Chondrocyte (in vitro differentiated cells): ENCODE data around the gene GSTM4. TPM values are rescaled to one million over a fixed set of nuclear protein-coding genes. Genes with fewer than 3 reads are reported as not detected.
"Not testable (repeated sequence)": the region's sequence is repeated elsewhere in the genome, so short reads cannot be mapped to it uniquely, and the experiment has no call there.

Experiments
- DNase-seq: peaks from one replicate; pipeline ENCODE4 v3.0.0; 2021; ENCODE audit warnings: mixed read lengths, low spot score
- H3K27ac Mint-ChIP-seq: one replicate; pipeline ENCODE4 v1.8.0; 2021; ENCODE audit warnings: mild to moderate bottlenecking, moderate library complexity, mixed read lengths; ENCODE audit not compliant: unreplicated experiment
- H3K27me3 Mint-ChIP-seq: 2 replicates; pipeline ENCODE4 v1.8.0; 2021; ENCODE audit warnings: low read depth, mixed read lengths
- H3K36me3 Mint-ChIP-seq: 2 replicates; pipeline ENCODE4 v1.8.0; 2021; ENCODE audit warnings: low read depth, mixed read lengths
- H3K4me1 Mint-ChIP-seq: 2 replicates; pipeline ENCODE4 v1.8.0; 2021; ENCODE audit warnings: low read depth, mild to moderate bottlenecking, mixed read lengths
- H3K4me3 Mint-ChIP-seq: one replicate; pipeline ENCODE4 v1.8.0; 2021; ENCODE audit warnings: mild to moderate bottlenecking, moderate library complexity, mixed read lengths; ENCODE audit not compliant: unreplicated experiment
- H3K9me3 Mint-ChIP-seq: 2 replicates; pipeline ENCODE4 v1.8.0; 2021; ENCODE audit warnings: low read depth, mixed read lengths
- total RNA-seq: library from RNA; stranded (reverse); gene quantifications from 3 replicates; pipeline ENCODE4 v1.2.1, GENCODE V29; 2021
- TF ChIP-seq, protein P1 (sequence below): fragments of 200-600 bp; sonication (generic); IDR thresholded peaks from 2 replicates; pipeline ENCODE4 v1.5.0; 2021; ENCODE audit warnings: antibody characterized with exemption, mild to moderate bottlenecking, moderate library complexity

Gene GSTM4
- total RNA-seq, 1 donor from 2014 or later: 14.5 TPM

DNA sequence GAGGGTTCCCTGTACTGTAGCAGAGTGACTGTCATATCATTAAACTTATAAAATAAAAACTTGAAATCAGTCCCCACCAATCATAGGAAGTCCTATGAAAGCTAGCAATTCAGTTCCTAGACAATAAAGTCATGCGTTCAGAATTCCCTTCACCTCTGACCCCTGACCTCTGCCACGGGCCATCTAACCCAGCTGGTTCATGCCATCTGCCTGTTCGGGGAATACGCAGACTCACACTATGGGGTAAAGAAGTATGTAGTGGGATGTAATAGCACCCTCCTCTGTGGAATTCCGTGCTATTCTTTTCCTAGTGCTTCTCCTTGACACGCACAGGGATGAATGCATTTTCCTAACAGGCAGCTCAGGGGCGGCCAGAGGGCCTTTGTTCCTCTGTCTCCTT lies 2.1 kb downstream of the GSTM4 start:
- H3K4me1 Mint-ChIP-seq: peaks cover 23% of the 10 kb centered on the region
- peaks cover 1% of the 10 kb centered on the region for H3K36me3 Mint-ChIP-seq
- TF ChIP-seq, protein P1, sequence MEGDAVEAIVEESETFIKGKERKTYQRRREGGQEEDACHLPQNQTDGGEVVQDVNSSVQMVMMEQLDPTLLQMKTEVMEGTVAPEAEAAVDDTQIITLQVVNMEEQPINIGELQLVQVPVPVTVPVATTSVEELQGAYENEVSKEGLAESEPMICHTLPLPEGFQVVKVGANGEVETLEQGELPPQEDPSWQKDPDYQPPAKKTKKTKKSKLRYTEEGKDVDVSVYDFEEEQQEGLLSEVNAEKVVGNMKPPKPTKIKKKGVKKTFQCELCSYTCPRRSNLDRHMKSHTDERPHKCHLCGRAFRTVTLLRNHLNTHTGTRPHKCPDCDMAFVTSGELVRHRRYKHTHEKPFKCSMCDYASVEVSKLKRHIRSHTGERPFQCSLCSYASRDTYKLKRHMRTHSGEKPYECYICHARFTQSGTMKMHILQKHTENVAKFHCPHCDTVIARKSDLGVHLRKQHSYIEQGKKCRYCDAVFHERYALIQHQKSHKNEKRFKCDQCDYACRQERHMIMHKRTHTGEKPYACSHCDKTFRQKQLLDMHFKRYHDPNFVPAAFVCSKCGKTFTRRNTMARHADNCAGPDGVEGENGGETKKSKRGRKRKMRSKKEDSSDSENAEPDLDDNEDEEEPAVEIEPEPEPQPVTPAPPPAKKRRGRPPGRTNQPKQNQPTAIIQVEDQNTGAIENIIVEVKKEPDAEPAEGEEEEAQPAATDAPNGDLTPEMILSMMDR: no peak
- DNase-seq: peak; percentile 20
- H3K4me3 Mint-ChIP-seq: no peak overlapping the region
- H3K27ac Mint-ChIP-seq: no peak overlapping the region
- H3K9me3 Mint-ChIP-seq: no peaks in the 10 kb centered on the region
- no peaks in the 10 kb centered on the region for H3K27me3 Mint-ChIP-seq

DNA sequence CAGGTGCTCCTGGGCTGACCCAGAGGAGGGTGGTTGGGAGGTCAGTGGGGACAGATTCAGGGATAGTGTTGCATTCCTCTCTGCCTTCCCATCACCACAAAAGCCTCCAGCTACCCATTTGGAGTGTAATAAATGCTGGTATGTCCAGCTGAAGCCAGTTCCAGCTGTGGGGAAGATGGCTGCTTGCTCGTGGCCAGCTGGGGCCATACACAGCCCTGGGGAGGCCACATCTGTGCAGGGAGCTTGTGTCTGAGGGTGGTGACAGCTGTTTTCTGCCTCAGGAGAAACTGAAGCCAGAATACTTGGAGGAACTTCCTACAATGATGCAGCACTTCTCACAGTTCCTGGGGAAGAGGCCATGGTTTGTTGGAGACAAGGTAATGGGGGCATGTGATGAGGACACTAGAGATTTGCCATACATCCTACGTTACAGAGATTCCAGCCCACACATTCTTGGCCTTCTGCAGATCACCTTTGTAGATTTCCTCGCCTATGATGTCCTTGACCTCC lies 2.7 kb downstream of the GSTM4 start:
- peak; percentile 29 for DNase-seq
- Mint-ChIP-seq H3K27ac (no peak overlapping the region), H3K4me3 (no peak overlapping the region), H3K36me3 (peaks cover 1% of the 10 kb centered on the region), H3K27me3 (no peaks in the 10 kb centered on the region), H3K4me1 (peaks cover 24% of the 10 kb centered on the region), H3K9me3 (no peaks in the 10 kb centered on the region)
- TF ChIP-seq, protein P1: no peak

DNA sequence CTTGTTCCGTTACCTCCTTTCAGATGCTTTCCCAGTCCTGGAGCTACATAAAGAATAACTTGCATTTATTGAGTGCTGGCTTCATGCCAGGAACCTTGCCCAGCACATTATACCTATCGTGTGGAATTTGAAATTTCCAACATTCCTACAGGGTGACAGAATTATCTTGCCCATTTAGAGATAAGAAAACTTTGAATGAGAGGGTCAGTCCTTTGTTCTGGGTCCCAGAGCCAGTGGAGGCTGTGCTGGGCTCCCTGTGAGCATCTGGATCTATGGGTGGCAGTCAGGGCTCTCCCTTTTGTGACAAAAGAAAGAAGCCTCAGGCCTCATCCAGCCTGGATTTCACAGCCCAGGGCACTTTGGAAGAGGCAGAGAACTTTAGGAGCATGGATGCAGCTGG lies 3.2 kb downstream of the GSTM4 start:
- H3K4me3 Mint-ChIP-seq: no peak overlapping the region

DNA sequence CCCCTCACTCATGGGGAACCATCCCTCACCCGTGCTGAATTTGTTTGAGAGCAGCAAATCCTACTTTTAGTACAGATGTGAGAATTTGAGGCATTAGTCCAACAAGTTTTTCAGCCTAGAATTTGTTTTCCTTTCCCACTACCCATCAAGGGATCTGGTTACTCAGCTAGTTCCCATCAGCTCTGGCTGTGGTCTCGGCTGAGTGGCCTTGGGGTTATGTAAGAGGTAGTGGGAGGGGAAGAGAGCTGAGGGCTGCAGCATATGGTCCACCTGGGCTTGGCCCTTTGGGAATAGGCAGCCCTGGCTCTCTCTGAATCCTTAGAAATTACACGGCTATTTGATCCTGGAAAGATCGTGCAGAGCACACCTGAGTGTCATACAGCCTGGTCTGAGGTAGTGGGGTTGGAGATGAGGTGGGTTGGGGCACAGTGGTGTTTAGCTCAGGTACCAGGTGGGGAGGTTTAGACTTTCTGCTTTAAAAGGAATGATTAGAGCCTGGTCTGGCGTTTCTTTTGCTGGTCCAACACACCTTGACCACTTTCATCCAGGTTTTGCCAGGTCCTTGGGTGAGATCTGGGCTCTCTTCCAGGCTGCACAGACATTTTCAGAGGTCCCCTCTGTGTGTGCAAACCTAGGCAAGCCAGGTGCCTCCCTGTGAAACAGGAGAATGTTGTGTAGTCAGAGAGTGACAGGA lies 4.2 kb downstream of the GSTM4 start:
- Mint-ChIP-seq H3K27me3 (no peaks in the 10 kb centered on the region), H3K36me3 (peaks cover 1% of the 10 kb centered on the region), H3K27ac (no peak overlapping the region), H3K9me3 (no peaks in the 10 kb centered on the region), H3K4me3 (no peak overlapping the region), H3K4me1 (peaks cover 25% of the 10 kb centered on the region)
- DNase-seq: peak; percentile 38
- TF ChIP-seq, protein P1: no peak

More for the DNA sequence above, 3.2 kb downstream of the GSTM4 start:
- H3K9me3 Mint-ChIP-seq: no peaks in the 10 kb centered on the region
- TF ChIP-seq, protein P1: no peak
- no peaks in the 10 kb centered on the region for H3K27me3 Mint-ChIP-seq
- DNase-seq: no peak
- peaks cover 1% of the 10 kb centered on the region for H3K36me3 Mint-ChIP-seq
- no peak overlapping the region for H3K27ac Mint-ChIP-seq
- peaks cover 30% of the 10 kb centered on the region for H3K4me1 Mint-ChIP-seq

DNA sequence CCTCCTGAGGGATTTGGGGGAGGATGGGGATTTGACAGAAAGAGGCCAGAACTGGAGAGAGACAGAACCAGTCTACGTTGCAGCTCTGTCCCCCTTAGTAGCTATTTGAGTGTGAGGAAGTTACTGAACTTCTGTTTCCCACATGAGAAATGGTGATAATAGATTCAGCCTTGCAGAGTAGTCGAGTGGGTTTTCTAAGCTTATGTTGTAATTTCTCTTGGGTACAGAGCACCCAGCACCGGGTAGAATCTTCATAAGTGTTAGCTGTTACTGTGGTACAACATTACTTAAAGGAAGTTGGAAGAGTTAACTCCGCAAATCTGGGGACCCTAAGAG lies 4.8 kb downstream of the GSTM4 start:
- not testable (repeated sequence) for H3K9me3 Mint-ChIP-seq, H3K27ac Mint-ChIP-seq, H3K4me3 Mint-ChIP-seq, H3K27me3 Mint-ChIP-seq, H3K36me3 Mint-ChIP-seq, DNase-seq
- peaks cover 20% of the 10 kb centered on the region for H3K4me1 Mint-ChIP-seq

DNA sequence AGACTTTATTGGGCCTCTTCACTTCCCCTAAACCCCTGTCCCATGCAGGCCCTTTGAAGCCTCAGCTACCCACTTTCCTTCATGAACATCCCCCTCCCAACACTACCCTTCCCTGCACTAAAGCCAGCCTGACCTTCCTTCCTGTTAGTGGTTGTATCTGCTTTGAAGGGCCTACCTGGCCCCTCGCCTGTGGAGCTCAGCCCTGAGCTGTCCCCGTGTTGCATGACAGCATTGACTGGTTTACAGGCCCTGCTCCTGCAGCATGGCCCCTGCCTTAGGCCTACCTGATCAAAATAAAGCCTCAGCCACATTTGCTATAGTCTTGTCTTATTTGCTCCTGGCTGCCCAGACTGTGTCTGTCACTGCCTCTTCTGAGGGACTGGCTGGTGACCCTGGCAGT lies 5.5 kb downstream of the GSTM4 start:
- H3K36me3 Mint-ChIP-seq: peaks cover 1% of the 10 kb centered on the region
- H3K27ac Mint-ChIP-seq: no peak overlapping the region
- no peak overlapping the region for H3K4me3 Mint-ChIP-seq
- H3K9me3 Mint-ChIP-seq: no peaks in the 10 kb centered on the region
- TF ChIP-seq, protein P1: no peak
- no peaks in the 10 kb centered on the region for H3K27me3 Mint-ChIP-seq
- peaks cover 14% of the 10 kb centered on the region for H3K4me1 Mint-ChIP-seq
- peak; percentile 21 for DNase-seq
